Activated naive CD4-positive, alpha-beta T cell treated with Interleukin-2 at 50 U/mL for 16 hours (primary cell): ENCODE measurements around the gene MN1.

Source experiments
- DNase-seq: peaks from one replicate; pipeline ENCODE4 v3.0.0-alpha.2; 2020

Gene MN1

DNA sequence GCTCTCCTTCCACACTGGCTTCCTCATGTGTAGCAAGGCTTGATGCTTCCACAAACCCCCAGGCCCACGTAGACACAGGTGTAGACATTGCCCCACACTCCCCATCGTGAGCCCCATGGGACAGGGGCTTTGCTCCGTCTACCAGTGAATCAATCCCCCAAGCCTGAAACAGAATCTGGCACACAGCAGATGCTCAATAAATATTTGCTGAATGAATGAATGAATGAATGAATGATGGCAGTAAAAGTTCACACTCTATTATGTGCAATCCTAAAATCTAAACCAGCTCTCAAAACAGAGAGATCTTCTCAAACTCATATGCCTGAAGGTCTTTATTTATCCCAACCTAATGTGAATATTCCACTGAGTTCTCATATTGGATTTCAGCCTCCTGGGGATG lies 69.9 kb downstream of the MN1 start:
- no peak for DNase-seq

DNA sequence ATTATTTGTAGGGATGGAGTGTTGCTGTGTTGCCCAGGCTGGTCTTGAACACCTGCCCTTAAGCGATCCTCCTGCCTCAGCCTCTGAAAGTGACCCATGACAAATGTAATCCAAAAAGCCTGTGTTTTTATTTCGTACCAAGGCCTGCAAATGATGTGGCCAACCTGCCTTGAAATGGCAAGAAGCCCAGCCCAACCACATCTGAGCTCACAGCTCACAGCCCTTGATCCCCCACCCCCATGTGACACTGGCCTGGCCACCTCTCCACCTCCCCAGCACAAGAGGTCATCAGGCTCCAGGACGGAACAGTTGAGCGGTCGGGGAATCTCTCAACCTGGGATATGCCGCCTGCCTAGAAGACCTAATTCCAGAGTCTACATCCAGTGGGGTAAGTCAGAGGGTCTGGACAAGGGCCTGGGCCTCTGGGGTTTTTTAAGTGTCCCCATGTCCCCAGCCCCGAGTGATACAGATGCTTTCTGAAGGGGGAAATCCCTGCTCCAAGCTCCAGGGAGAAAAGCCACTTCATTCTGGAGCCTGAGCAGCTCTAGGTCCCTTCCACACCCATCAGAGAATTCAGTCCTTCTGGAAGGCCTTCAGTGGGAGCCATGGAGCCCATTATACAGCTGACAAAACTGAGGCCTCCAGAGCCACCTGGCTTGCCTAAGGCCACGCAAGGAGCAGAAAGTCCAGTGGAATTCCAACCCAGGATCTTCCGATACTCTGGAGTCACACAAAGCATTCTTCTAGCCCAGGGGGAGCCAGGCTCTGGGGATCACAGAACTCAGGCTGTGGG lies 70.7 kb downstream of the MN1 start:
- no peak for DNase-seq

DNA sequence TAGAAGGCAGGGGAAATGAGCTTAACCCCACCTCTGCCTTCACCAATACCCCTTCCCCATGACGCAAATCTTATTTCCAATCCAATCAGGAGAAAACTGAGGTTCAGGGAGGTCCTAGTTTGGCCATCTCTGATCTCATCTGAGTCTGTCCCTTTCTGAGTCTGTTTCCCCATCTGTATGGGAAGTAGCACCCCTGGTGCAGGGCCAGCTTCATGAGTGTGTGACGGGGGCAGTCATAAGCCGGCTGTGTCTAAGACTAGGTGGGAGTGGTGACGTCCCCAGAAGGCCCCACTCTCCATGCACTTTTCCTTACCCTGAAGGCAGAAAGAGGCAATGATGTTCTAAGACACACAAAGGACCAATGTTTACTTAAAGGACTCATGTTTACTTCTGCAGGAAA lies 72.3 kb downstream of the MN1 start:
- DNase-seq = no peak

DNA sequence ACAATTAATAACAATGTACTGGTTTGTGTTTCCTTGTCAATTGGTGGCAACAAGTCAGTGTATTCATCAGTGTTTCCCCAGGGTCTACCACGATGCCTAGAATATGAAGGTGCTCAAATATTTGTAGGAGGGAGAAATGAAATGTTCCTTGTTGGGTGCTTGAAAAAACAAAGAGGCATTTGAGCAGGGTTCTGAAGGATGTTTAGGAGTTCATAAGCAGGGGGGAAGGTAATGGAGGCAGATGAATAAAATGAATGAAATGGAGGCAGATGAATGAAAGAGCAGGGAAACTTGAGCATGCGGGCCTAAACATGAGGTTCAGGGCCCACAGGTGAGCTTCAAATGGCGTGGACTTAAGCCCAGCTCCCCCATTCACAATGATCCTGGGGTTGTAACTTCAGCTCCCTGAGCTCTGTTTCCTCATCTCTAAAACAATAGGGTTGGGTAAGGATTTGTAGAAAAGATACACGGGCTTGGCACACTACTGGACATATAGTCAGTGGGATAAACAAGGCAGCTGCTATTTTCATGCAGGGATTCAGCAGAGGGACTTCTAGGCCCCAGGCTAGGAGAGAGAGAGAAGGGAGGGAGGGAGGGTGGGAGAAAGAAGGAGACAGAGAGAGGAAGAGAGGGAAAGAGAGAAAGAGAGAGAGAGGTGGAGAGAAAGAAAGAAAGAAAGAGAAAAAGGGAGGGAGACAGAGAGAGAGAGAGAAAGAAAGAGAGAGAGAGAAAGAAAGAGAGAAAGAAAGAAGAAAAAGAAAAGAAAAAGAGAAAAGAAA lies 73.7 kb downstream of the MN1 start:
- no peak for DNase-seq

DNA sequence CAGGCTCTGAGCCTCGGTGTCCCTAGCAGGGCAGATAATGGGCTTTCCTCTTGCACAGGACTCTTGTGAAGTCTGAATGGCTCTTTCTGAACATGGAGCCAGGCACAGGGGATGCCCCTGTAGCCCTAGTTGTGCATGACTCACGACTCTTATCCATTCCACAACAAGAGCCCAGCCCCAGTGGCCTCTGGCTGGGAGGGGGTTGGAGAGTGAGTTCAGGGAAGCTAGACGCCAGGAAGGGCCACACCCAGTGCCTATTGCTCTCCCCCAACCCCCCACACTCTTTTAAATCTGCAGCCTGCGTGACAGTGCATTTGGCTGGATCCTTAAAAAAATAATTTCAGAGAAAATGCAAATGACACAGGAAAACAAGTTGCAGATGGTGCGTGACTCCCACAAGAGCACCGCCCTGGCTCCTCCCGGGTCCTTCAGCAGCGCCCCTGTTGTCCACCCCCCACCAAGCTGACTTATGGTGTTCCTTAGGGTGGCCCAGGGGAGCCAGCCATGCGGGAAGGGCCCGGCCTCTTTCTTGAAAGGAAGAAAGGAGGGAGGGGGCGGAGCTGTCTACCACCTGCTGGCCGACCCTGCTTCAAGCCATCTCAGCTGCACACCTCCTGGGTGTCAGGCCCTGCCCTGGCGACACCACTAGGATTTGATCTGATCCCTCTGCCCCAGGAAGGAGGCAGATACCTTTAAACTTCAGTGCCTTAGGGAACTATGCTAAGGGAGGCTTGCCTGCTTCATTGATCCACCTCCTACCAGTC lies 74.7 kb downstream of the MN1 start:
- DNase-seq = no peak

DNA sequence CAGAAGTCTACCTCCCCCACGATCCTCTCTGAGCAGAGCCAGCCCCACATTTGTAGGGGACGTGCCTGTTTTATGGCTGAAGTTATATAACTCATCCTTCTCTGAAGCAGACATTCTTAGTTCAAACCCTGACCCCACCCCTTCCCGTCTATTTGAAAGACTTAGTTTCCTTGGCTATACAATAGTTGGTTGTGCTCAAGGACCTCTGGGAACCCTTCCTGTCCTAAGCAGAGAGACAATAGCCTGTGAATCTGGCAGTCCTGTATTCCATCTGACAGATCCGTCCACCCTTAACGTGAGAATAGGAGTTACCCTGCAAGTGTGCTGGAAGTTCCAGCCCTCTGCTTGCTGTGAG lies 75.2 kb downstream of the MN1 start:
- no peak for DNase-seq

DNA sequence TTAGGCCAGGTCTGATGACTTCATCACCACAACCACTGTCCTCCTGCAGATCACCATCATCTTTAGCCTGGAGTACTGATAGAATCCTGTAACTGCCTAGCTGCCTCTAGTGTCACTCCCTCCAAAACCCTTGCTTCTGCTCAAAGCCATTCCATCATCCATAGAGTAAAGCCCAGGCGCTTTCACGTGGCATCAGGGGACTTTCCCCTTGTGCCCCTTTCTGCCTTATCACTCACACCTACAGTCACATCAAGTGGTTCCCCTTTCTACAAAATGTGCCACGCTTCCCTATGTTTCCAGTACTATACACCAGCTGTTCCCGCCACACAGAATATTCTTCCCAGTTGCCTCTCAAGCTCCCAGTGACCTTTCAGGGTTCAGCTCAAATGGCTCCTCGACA lies 75.9 kb downstream of the MN1 start:
- no peak for DNase-seq

DNA sequence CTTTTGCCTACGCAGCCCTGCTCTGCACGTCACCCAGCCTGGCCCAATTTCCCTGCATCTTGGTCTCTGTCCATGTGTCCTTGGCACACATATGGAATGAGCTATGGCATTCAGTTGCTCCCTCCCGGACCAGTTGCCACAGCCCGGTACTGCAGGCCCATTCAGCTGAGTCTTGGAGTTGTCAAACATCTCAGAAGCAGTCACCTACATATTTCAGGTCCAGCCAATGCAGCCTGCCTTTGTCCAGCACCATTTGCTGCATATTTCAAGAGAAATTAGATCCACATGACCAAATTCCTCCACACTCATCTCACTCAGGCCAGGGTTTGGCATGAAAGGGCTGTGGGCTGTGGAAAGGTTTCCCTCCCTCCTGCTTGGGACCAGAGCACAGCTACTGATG lies 76.8 kb downstream of the MN1 start:
- no peak for DNase-seq

DNA sequence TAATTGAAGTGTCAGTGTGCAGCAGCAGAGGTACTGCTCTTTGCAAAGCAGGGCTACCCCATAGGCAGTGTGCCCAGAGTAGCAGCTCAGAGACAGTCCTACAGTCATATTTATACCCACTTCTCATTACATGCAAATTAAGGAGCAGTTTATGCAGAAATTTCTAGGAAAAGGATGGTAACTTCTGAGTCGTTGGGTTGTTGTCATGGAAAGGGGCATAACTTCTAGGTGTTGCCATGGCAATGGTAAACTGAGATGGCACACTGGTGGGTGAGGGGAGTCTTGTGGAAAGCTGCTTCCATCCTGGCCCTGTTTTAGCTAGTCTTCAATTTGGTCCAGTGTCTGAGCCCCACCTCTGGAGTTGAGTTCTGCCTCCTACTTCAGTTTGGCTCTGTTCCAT lies 77.4 kb downstream of the MN1 start:
- DNase-seq = no peak

DNA sequence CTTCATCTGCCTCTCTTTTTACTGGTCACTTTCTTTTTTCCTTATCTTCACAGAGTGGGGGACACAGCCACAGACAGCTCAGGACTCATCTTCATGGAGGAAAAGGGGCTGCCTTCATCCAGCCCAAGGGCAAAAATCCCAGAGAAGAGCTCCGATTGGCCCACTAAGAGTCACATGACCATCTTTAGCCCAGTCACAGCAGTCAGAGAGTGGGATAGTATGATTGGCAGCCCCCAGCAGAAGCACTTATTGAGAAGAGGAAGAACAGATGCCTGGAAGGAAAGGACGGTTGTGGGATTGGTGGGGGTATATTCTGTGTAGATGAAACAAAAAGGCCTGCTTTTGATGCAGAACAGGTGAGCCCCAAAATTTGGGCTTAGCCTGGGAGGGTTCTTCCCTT lies 77.8 kb downstream of the MN1 start:
- no peak for DNase-seq

DNA sequence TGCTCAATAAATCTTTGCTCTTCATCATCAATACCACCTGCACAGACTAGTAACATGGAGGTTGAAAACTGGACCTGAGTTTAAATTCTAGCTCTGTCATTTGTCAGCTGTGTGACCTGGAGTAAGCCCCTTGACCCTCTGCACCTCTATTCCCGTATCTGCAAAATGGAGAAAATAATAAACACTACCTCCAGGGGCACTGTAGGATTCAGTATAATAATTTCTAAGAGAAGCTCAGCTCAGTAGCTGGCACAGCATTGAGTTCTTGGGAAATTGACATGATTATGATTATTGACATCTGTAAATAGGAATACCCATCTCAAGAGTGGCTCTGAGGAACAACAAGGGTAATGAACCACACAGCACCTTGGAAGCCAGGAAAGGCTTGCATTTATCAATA lies 78.4 kb downstream of the MN1 start:
- DNase-seq = no peak

DNA sequence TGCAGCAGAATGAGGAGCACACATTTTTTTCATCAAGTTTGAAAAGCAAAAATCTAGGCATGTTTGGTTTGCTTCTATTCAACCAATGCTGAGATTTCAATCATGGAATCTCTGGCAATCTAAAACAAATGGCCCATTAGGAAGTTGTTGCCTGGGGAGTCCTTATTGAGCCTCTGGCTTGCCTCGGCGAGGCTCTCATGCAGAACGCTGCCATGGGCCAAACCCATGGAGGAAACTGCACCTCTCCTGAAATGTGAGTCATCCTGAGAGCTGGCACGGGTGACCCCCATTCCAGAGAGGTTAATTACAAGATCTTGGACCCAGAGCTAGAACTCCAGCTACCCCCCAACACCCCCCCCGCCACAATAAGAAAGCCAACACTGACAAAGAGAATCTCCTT lies 80.7 kb downstream of the MN1 start:
- DNase-seq = no peak

DNA sequence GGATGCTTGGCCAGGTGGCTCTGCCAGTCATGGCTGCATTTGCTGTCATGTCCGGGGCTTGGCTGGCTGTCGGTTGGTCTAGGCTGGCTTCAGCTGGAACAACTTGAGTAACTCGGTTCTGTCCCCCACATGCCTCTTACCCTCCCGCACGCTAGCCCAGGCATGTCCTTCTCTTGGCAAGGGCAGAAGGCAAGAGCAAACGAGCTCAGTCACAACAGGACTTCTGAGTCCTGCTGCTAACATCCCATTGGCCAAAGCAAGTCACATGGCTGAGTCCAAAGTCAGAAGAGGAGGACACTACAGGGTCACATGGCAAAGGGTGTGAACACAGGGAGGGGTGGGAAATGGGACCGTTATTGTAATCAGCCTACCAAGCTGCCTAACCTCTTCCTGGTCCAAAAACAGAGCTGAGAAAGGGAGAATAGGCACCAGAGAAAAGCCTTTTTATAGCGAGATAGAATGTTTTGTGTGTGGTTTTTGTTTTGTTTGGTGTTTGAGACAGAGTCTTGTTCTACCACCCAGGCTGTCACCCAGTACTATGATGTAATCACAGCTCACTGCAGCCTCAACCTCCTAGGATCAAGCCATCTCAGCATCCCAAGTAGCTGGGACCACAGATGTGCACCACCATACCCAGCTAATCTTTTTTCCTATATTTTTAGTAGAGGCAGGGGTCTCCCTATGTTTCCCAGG lies 81.9 kb downstream of the MN1 start:
- DNase-seq = no peak

DNA sequence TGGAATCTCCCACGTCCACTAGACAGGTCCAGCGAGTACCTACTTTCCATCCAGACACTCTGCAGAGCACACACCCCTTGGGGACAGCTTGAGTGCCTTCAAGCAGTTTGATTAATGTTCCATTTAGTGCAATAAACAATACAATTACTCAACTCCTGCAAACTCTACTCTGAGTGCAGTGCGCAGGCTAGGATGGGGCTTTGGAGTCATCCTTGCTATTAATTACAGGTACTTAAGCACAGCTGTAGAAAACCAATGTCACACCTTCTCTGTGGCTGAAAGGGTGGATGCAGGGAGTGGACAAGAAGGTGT lies 82.6 kb downstream of the MN1 start:
- DNase-seq = no peak

DNA sequence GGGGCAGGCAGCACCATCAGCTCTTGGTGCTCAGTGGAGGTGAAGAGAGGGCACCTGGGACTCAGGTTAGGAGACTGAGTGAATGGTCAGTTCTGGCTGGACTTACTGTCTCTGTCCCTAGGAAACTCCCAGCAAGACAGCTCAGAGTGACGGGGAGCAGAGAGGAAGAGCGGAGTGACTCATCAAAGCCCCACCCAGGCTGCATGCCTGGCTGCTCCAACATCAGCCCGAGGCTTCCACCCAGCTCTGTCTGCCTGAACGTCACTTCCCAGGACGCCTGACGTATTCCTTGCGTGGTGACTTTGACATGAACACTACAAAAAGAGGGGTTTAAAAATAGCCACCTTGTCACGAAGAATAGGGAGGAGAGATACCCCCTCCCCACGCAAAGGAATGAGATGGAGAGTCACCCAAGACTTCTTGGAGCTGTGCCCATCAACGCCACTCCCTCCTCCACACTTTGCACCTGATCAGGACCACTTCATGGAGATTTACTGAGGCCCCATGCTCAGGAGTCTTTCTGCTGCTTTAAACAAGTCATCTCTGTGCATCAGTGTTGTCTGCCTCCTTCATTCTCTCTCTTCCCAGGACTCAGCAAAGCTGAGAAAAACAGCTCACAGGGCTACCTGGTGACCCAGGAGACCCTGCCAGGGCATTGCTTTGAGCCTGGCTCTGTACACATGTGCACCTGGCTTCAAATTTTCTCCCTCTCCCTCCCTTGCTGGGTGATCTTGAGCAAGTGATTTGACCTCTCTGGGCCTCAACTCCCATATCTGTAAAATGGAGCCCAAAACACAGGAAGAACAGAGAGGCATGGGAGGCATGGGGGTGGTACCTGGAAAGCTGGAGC lies 83.1 kb downstream of the MN1 start:
- DNase-seq = no peak

DNA sequence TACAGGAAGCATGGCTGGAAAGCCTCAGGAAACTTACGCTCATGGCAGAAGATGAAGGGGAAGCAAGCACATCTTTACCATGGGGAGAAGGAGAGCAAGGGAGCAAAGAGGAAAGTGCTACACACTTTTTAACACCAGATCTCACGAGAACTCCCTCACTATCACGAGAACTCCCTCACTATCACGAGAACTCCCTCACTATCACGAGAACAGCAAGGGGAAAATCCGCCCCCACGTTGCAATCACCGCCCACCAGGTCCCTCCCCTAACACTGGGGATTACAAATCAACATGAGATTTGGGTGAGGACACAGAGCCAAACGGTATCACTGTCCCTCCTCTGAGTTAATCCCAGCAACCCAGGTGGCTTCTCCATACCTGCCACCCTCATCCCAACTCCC lies 84.5 kb downstream of the MN1 start:
- no peak for DNase-seq

DNA sequence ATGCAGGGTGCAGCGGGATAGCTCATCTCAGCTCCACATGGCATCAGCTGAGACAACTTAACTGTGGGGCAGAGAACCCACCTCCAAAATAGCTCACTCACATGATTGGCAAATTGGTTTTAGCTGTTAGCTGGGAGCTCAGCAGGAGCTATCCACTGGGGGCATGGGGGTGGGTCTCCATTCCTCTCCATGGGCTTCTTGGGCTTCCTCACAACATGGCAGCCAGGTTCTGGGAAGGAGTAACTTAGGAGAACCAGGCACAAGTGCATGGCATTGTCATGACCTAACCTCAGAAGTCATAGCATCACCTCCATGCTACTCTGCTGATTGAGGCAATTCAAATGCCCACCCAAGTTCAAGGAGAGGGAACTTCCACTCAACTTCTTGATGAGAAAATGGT lies 85.5 kb downstream of the MN1 start:
- no peak for DNase-seq

DNA sequence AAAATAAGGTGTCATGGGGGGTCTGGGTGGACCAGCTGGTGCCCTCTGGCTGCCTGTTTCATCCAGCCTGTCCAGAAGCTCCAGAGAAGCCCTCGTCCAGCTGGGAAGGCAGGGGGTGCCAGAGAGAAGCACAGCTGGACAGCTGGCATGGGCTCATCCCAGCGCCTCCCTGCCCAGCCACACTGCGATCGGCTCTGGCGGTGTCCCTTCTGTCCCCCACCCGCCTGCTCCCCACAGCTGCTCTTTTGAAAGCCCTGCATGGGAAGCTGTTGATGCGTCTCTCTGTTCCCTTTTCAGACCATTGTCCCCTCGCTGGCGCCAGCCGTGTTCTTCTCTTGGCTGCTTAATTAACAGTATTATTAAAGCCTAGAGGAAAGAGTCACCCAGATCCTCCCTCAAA lies 86.5 kb downstream of the MN1 start:
- DNase-seq = no peak

DNA sequence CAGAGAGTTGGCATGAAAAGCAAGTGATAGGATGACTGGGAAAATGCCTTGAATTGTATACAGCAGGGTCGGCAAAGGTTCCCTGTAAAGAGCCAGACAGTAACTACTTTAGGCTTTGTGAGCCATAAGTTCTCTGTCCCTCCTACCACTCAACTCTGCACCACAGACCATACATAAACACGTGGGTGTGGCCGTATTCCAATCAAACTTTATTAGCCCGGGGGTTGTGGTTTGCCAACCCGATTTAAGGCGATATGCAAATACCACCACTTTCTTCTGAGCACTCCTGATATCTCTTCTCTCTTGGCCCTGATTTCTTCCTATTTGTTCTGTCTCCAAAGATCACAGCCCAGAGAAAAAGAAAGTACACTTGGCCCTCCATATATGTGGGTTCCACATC lies 87.5 kb downstream of the MN1 start:
- DNase-seq = no peak

DNA sequence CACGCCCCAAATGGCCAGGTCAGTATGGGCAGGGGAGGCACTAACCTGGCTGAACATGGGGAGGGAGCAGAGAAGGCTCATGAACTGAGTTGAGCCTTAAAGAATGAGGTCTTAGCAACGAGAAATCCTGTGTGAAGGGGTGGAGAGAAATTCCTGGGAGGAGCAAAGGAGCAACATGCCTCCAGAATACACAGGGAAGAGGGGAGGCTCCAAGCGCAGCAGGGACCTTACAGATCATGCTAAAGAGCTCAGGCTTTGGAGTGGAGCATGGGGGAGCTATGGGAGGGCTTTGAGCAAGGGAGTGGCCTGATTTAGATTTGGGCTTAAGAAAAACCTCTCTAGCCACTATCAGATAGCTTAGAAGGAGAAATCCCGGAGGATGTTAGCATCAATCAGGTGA lies 88.1 kb downstream of the MN1 start:
- DNase-seq = no peak

DNA sequence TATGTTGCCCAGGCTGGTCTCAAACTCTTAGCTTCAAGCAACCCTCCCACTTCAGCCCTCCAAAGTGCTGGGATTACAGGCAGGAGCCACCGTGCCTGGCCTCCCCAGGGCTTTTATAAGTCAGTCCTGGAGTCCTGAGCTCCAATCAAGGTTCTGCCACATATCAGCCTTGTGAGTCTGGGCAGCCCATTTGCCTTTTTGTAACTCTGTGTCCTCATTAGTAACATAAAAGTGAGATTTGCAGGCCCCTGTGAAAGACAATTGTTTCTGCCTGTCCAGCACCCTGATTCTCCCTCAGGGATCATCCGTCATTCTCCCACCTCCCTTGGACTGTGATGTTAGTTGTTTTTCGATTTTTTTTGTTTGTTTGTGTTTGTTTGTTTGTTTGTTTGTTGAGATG lies 89.8 kb downstream of the MN1 start:
- no peak for DNase-seq

DNA sequence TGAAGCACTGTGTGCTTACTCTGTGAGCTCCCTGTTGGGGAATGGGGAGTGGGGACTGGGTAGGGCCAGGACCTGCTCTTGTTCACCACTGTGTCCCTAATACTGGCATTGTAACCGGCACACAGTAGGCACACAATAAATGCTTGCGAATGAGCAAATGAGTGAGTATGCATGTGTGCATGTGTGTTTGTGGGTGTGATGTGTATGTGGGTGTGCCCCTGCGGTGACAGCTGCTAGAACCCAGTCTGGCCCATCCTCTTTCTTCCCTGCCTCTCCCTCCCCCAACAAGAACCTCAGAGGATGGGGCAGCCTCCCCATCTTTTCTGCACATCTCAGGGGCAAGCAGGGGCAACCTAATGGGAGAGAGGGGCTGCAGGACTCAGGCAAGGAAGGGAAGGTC lies 90.5 kb downstream of the MN1 start:
- no peak for DNase-seq
